Activated gamma-delta T cell treated with anti-CD3 and anti-CD28 coated beads, Interleukin-2, amount 50 U/mL, for 16 hours (primary cell): ENCODE measurements around the gene ASTL.

Experiments used
- DNase-seq: peaks from one replicate; pipeline ENCODE4 v3.0.0-alpha.2; 2020; ENCODE audit warnings: low read depth

Gene ASTL

GRCh38 chr2:96130483-96130882 lies 7.8 kb downstream of the ASTL start:
- DNase-seq: no peak

- no peak for DNase-seq
Observed at GRCh38 chr2:96129528-96130120, 8.7 kb downstream of the ASTL start.

- no peak for DNase-seq
Observed at GRCh38 chr2:96128456-96128855, 9.8 kb downstream of the ASTL start.

GRCh38 chr2:96124406-96125265 lies 13.7 kb downstream of the ASTL start:
- no peak for DNase-seq

- no peak for DNase-seq
Observed at GRCh38 chr2:96123936-96124335, 14.4 kb downstream of the ASTL start.

- no peak for DNase-seq
Observed at GRCh38 chr2:96123290-96123689, 15.0 kb downstream of the ASTL start.

- DNase-seq: no peak
Observed at GRCh38 chr2:96122391-96122790, 15.9 kb downstream of the ASTL start.

- DNase-seq: no peak
Observed at GRCh38 chr2:96121414-96121813, 16.9 kb downstream of the ASTL start.

- no peak for DNase-seq
Observed at GRCh38 chr2:96120991-96121390, 17.3 kb downstream of the ASTL start.

GRCh38 chr2:96120091-96120720 lies 18.1 kb downstream of the ASTL start:
- no peak for DNase-seq

GRCh38 chr2:96119389-96119751 lies 18.9 kb downstream of the ASTL start:
- no peak for DNase-seq

- no peak for DNase-seq
Observed at GRCh38 chr2:96118698-96119388, 19.5 kb downstream of the ASTL start.

GRCh38 chr2:96117701-96118588 lies 20.4 kb downstream of the ASTL start:
- no peak for DNase-seq

- peak; percentile 36 for DNase-seq
Observed at GRCh38 chr2:96116879-96117533, 21.3 kb downstream of the ASTL start.

- peak; percentile 54 for DNase-seq
Observed at GRCh38 chr2:96116424-96116878, 21.9 kb downstream of the ASTL start, which contains the start of gene ADRA2B. Gene ADRA2B (minus strand): TSS chr2:96116571. CDS start chr2:96116149, 422 bp downstream.

GRCh38 chr2:96115631-96116423 lies 22.5 kb downstream of the ASTL start:
- DNase-seq: no peak

- no peak for DNase-seq
Observed at GRCh38 chr2:96114903-96115581, 23.3 kb downstream of the ASTL start.

GRCh38 chr2:96114546-96114902 lies 23.8 kb downstream of the ASTL start:
- no peak for DNase-seq

GRCh38 chr2:96113951-96114350 lies 24.4 kb downstream of the ASTL start:
- no peak for DNase-seq

- no peak for DNase-seq
Observed at GRCh38 chr2:96113367-96113677, 25.0 kb downstream of the ASTL start.
